ENCODE measurements around the gene LYSMD3.

- TF ChIP-seq, protein P1, sequence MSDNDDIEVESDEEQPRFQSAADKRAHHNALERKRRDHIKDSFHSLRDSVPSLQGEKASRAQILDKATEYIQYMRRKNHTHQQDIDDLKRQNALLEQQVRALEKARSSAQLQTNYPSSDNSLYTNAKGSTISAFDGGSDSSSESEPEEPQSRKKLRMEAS (IDR thresholded peaks at IDR 0.05; ENCODE audit: low read depth, low read length): no peak
- no peak for TF ChIP-seq CTCF (IDR thresholded peaks at IDR 0.05; ENCODE audit: low read depth, low read length)
Observed at GRCh38 chr5:90472783-90473395, 56.5 kb downstream of the LYSMD3 start.
